Common myeloid progenitor, CD34-positive (primary cell): ENCODE measurements around the gene RAP1GAP.
A peak's percentile ranks its signal among the peaks of the same experiment; 100 is the strongest.

Source experiments
- CTCF ChIA-PET: fragments of 350-600 bp; sonication (Branson Sonifier 250); formaldehyde crosslinking; loops from one replicate; lab custom pipeline; 2021; ENCODE audit warnings: antibody characterized with exemption; lab: Charles Lee
- POLR2A ChIA-PET: fragments of 350-600 bp; sonication (Branson Sonifier 250); formaldehyde crosslinking; loops from one replicate; lab custom pipeline; 2021; ENCODE audit warnings: antibody characterized with exemption; lab: Charles Lee
- DNase-seq, 3 donors: peaks; one replicate each; pipeline versions ENCODE4 v3.0.0 to v3.0.0-alpha.2; 2013
- H3K27ac ChIP-seq, 2 experiments: 1 replicate in 1 of 2; 2 replicates in 1 of 2; pipeline ENCODE4 v1.7.0; 2013; ENCODE audit warnings: inconsistent platforms in 2 of 2, low read length in 2 of 2, mild to moderate bottlenecking in 2 of 2, low read depth in 1 of 2, moderate library complexity in 1 of 2; ENCODE audit not compliant: severe bottlenecking in 2 of 2, insufficient read depth in 1 of 2, poor library complexity in 1 of 2
- H3K27me3 ChIP-seq, 5 experiments: replicated peaks in 2 of 5; 1 replicate in 3 of 5; 2 replicates in 2 of 5; pipeline versions ENCODE4 v1.6.1 to v1.7.0; 2013; ENCODE audit warnings: low read length in 4 of 5, mild to moderate bottlenecking in 2 of 5, moderate library complexity in 2 of 5, inconsistent platforms in 1 of 5; ENCODE audit not compliant: insufficient read depth in 5 of 5, control insufficient read depth in 4 of 5
- H3K36me3 ChIP-seq, 4 experiments: 1 replicate in 2 of 4; 2 replicates in 2 of 4; pipeline versions ENCODE4 v1.6.1 to v1.7.0; 2013; ENCODE audit warnings: low read length in 3 of 4, control low read depth in 1 of 4, mild to moderate bottlenecking in 1 of 4; ENCODE audit not compliant: control insufficient read depth in 4 of 4, insufficient read depth in 4 of 4
- H3K4me1 ChIP-seq, 4 experiments: 1 replicate in 3 of 4; 2 replicates in 1 of 4; pipeline versions ENCODE4 v1.6.1 to v1.7.1; 2013; ENCODE audit warnings: low read length in 3 of 4, mild to moderate bottlenecking in 3 of 4, control low read depth in 1 of 4, inconsistent platforms in 1 of 4, moderate library complexity in 1 of 4; ENCODE audit not compliant: control insufficient read depth in 4 of 4, insufficient read depth in 4 of 4; ENCODE audit errors: control extremely low read depth in 1 of 4
- H3K4me3 ChIP-seq, 7 experiments: 1 replicate in 4 of 7; 2 replicates in 3 of 7; pipeline versions ENCODE4 v1.5.1 to v1.7.0; 2013; ENCODE audit warnings: mild to moderate bottlenecking in 7 of 7, low read length in 6 of 7, moderate library complexity in 6 of 7, inconsistent platforms in 2 of 7, low read depth in 2 of 7, control low read depth in 1 of 7; ENCODE audit not compliant: insufficient read depth in 4 of 7, control insufficient read depth in 1 of 7; ENCODE audit errors: extremely low read depth in 1 of 7
- H3K9me3 ChIP-seq, 5 experiments: 1 replicate in 4 of 5; 2 replicates in 1 of 5; pipeline versions ENCODE4 v1.6.1 to v1.7.1; 2013; ENCODE audit warnings: low read length in 4 of 5, mild to moderate bottlenecking in 2 of 5, inconsistent platforms in 1 of 5, low read depth in 1 of 5, moderate library complexity in 1 of 5; ENCODE audit not compliant: control insufficient read depth in 4 of 5, insufficient read depth in 2 of 5; ENCODE audit errors: control extremely low read depth in 1 of 5
- WGBS: methylation state at CpG from one replicate; pipeline ENCODE4 v1.1.5; 2013; ENCODE audit not compliant: insufficient coverage; 5-methylcytosine and 5-hydroxymethylcytosine counted together

RAP1GAP gene

DNA sequence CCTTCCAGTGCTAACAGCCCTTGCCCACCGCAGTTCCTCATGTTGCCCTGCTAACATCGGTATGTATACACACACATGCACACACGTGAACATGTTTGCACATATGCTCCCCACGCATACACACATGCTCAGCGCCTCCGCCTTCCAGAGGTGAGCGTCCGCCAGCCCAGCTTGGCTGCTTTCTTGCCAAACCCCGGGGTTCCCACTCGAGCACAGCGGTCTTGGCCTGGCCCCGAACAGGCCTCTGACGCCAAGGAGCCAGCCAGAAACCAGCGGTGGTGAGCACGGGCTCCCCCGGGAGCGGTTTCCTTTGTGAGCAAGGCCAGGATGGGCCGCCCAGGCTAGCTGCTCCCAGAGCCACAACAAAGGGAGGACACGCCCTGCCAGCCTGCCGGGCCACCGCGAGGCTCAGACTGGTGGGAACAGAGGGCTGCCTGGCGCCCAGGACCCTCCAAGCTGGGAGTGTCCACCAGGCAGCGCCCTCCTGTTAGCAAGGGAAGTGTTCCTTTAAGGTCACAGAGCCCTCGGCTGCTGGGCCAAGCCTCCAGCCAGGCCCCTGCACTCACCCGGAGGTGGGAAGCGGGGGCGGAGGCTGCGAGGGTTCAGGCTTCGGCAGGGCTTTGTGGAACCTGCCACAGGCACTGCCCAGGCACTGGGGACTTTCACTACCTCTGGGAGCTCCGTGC is 94.5 kb downstream of the RAP1GAP start:
- Histone ChIP-seq H3K9me3 (peaks cover 0 to 2% (median 0%) of the 10 kb centered on the region in 5 experiments), H3K4me3 (peak overlapping the region in 1 of 7 experiments; percentile 6), H3K4me1 (peaks cover 0 to 12% (median 6%) of the 10 kb centered on the region in 4 experiments), H3K36me3 (no peaks in the 10 kb centered on the region), H3K27me3 (peaks cover 0 to 7% (median 0%) of the 10 kb centered on the region in 5 experiments), H3K27ac (no peak overlapping the region)
- peak; percentile 7 to 56 (median 40) for DNase-seq
- POLR2A ChIA-PET, result no interaction called here
- CTCF ChIA-PET, result interaction anchor here (0.6 to 2.3 kb wide), 3 partner anchors 39 to 1962 kb away, joined by 4 to 6 read pairs (median 6); no protein-coding TSS in a partner anchor
- 26% methylated on average over 30 of the region's 31 CpGs for WGBS

DNA sequence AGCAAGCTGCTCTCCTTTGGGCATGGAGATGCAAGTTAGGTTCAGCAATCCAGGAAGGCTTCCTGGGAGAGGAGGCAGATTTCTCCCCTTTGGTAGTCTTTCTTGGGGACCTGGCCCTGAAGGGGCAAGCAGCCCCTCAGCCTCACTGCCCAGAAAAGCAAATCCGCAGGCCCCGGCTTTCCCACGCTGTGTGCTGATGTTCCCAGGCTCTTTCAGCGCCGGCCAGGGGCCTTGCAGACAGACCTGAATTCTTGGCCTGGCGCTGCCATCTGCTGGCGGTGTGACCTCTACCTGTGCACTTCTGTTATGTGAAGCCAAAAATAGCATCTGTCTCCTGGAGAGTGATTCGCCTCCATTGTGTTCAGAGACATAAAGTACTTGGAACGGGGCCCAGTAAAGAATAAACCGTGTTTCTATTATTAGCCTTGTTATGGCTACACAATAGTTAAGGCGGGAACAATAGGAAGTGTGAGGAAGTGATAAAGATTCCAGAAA is 95.1 kb downstream of the RAP1GAP start:
- no peak overlapping the region for H3K27ac ChIP-seq

GRCh38 chr1:21573475-21573874 is 95.7 kb downstream of the RAP1GAP start:
- CTCF ChIA-PET, result interaction anchor here (0.7 to 2.3 kb wide), 6 partner anchors 9 to 647 kb away, joined by 3 to 6 read pairs (median 4); no protein-coding TSS in a partner anchor
- H3K27ac ChIP-seq, result no peak overlapping the region
- no peak overlapping the region for H3K4me3 ChIP-seq
- POLR2A ChIA-PET, result no interaction called here
- DNase-seq, result no peak
- no peaks in the 10 kb centered on the region for H3K36me3 ChIP-seq
- H3K4me1 ChIP-seq, result peaks cover 0 to 12% (median 6%) of the 10 kb centered on the region in 4 experiments
- peaks cover 0 to 2% (median 0%) of the 10 kb centered on the region in 5 experiments for H3K9me3 ChIP-seq
- 51% methylated on average over 11 of the region's 11 CpGs for WGBS
- H3K27me3 ChIP-seq, result peaks cover 0 to 7% (median 0%) of the 10 kb centered on the region in 5 experiments

More for the DNA sequence above, 95.1 kb downstream of the RAP1GAP start:
- H3K27me3 ChIP-seq, result peaks cover 0 to 7% (median 0%) of the 10 kb centered on the region in 5 experiments
- no peaks in the 10 kb centered on the region for H3K36me3 ChIP-seq
- H3K9me3 ChIP-seq, result peaks cover 0 to 2% (median 0%) of the 10 kb centered on the region in 5 experiments
- DNase-seq, result peak; percentile 56 to 77 (median 75)
- H3K4me1 ChIP-seq, result peaks cover 0 to 12% (median 6%) of the 10 kb centered on the region in 4 experiments
- 9% methylated on average over 8 of the region's 11 CpGs for WGBS
- ChIA-PET CTCF (interaction anchor here (1.3 to 2.3 kb wide), 3 partner anchors 15 to 203 kb away, joined by 4 to 6 read pairs (median 6); no protein-coding TSS in a partner anchor), POLR2A (no interaction called here)
- H3K4me3 ChIP-seq, result no peak overlapping the region

- H3K4me3 ChIP-seq, result no peak overlapping the region
- no peak overlapping the region for H3K27ac ChIP-seq
- peaks cover 0 to 7% (median 0%) of the 10 kb centered on the region in 5 experiments for H3K27me3 ChIP-seq
- no peaks in the 10 kb centered on the region for H3K36me3 ChIP-seq
- peaks cover 0 to 12% (median 6%) of the 10 kb centered on the region in 4 experiments for H3K4me1 ChIP-seq
- ChIA-PET POLR2A (no interaction called here), CTCF (interaction anchor here (0.7 to 2.3 kb wide), 8 partner anchors 8 to 647 kb away, joined by 3 to 6 read pairs (median 4); no protein-coding TSS in a partner anchor)
- WGBS, result 88% methylated on average over 8 of the region's 13 CpGs
- H3K9me3 ChIP-seq, result peaks cover 0 to 2% (median 0%) of the 10 kb centered on the region in 5 experiments
- DNase-seq, result no peak
Observed at GRCh38 chr1:21572735-21573277, 96.4 kb downstream of the RAP1GAP start.

DNA sequence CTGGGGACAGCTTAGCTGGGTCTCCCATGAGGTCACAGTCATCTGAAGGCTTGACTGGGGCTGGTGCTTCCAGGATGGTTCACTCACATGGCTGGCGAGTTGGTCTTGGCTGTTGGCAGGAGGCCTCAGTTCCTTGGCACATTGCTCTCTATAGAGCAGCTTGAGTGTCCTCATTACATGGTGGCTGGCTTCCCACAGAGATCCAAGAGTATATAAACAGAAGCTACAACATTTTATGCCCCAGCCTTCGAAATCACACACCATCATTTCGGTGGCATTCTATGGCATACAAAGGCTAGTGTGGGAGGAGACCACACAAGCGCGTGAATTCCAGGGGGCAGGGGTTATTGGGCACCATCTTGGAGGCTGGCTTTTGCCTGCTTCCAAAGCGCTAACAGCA is 96.9 kb downstream of the RAP1GAP start:
- ChIA-PET CTCF (interaction anchor here (0.7 to 1.3 kb wide), 3 partner anchors 26 to 341 kb away, joined by 3 to 4 read pairs (median 3); no protein-coding TSS in a partner anchor), POLR2A (no interaction called here)
- 96% methylated on average over 6 of the region's 6 CpGs for WGBS
- Histone ChIP-seq H3K9me3 (peaks cover 0 to 2% (median 0%) of the 10 kb centered on the region in 5 experiments), H3K36me3 (no peaks in the 10 kb centered on the region), H3K4me1 (peaks cover 0 to 12% (median 6%) of the 10 kb centered on the region in 4 experiments), H3K27me3 (peaks cover 0 to 7% (median 0%) of the 10 kb centered on the region in 5 experiments), H3K4me3 (no peak overlapping the region), H3K27ac (no peak overlapping the region)
- no peak for DNase-seq

GRCh38 chr1:21570885-21571284 is 98.3 kb downstream of the RAP1GAP start:
- ChIA-PET CTCF (interaction anchor here (0.7 to 1.5 kb wide), 3 partner anchors 9 to 116 kb away, joined by 3 read pairs; no protein-coding TSS in a partner anchor), POLR2A (no interaction called here)
- Histone ChIP-seq H3K27ac (no peak overlapping the region), H3K4me3 (no peak overlapping the region), H3K36me3 (no peaks in the 10 kb centered on the region), H3K27me3 (peaks cover 0 to 7% (median 0%) of the 10 kb centered on the region in 5 experiments), H3K4me1 (peaks cover 0 to 12% (median 6%) of the 10 kb centered on the region in 4 experiments), H3K9me3 (peaks cover 0 to 2% (median 0%) of the 10 kb centered on the region in 5 experiments)
- DNase-seq, result no peak
- WGBS, result 100% methylated on average over 3 of the region's 4 CpGs
